HFFc6 (cell line): ENCODE measurements around the gene PACSIN1. TPM values are rescaled to one million over a fixed set of nuclear protein-coding genes. Genes with fewer than 3 reads are reported as not detected.

Experiments
- DNase-seq: peaks from one replicate; pipeline ENCODE4 v3.0.0-alpha.2; 2018
- H3K27ac Mint-ChIP-seq: 2 replicates; pipeline ENCODE4 v1.8.0; 2020; ENCODE audit warnings: mild to moderate bottlenecking, mixed read lengths
- H3K27me3 Mint-ChIP-seq: 2 replicates; pipeline ENCODE4 v1.8.0; 2021; ENCODE audit warnings: mild to moderate bottlenecking, moderate library complexity, mixed read lengths; ENCODE audit not compliant: insufficient read depth
- H3K36me3 Mint-ChIP-seq: 2 replicates; pipeline ENCODE4 v1.8.0; 2021; ENCODE audit warnings: low read depth, mixed read lengths
- H3K4me1 Mint-ChIP-seq: 2 replicates; pipeline ENCODE4 v1.8.0; 2020; ENCODE audit warnings: low read depth, mixed read lengths
- H3K4me3 Mint-ChIP-seq: 2 replicates; pipeline ENCODE4 v1.8.0; 2020; ENCODE audit warnings: mild to moderate bottlenecking, moderate library complexity, mixed read lengths
- H3K9me3 Mint-ChIP-seq: 2 replicates; pipeline ENCODE4 v1.8.0; 2020; ENCODE audit warnings: mild to moderate bottlenecking, mixed read lengths
- CTCF ChIP-seq: fragments of 200-600 bp; sonication (generic); IDR thresholded peaks from 2 replicates; pipeline ENCODE4 v1.5.0; 2021; ENCODE audit warnings: antibody characterized with exemption, mild to moderate bottlenecking
- total RNA-seq, 6 experiments: library from RNA; stranded (reverse); fragmentation: NEBNext Ultra II Directional; extraction: Animal tissue kit (Norgen Biotek cat#: 25700); gene quantifications; 2 replicates in 1 of 6; 3 replicates in 5 of 6; pipeline ENCODE4 v1.2.3, GENCODE V29; 2021

The PACSIN1 gene
- total RNA-seq, 6 experiments from 2014 or later = not detected

- Mint-ChIP-seq H3K9me3 (no peaks in the 10 kb centered on the region), H3K36me3 (no peaks in the 10 kb centered on the region), H3K4me3 (no peak overlapping the region), H3K27ac (no peak overlapping the region), H3K27me3 (peaks cover 26% of the 10 kb centered on the region), H3K4me1 (peaks cover 9% of the 10 kb centered on the region)
- TF ChIP-seq CTCF = no peak
- DNase-seq = no peak
Measured at GRCh38 chr6:34547701-34548644, 82.1 kb downstream of the PACSIN1 start.

GRCh38 chr6:34549026-34549803 is 83.3 kb downstream of the PACSIN1 start:
- Mint-ChIP-seq H3K4me1 (no peaks in the 10 kb centered on the region), H3K36me3 (no peaks in the 10 kb centered on the region), H3K27ac (no peak overlapping the region), H3K27me3 (peaks cover 28% of the 10 kb centered on the region), H3K9me3 (no peaks in the 10 kb centered on the region), H3K4me3 (no peak overlapping the region)
- no peak for DNase-seq
- no peak for TF ChIP-seq CTCF

GRCh38 chr6:34549804-34550202 is 83.9 kb downstream of the PACSIN1 start:
- no peak overlapping the region for H3K27ac Mint-ChIP-seq
- no peak overlapping the region for H3K4me3 Mint-ChIP-seq
- DNase-seq = no peak
- no peaks in the 10 kb centered on the region for H3K36me3 Mint-ChIP-seq
- H3K27me3 Mint-ChIP-seq = peaks cover 28% of the 10 kb centered on the region
- TF ChIP-seq CTCF = no peak
- H3K9me3 Mint-ChIP-seq = no peaks in the 10 kb centered on the region
- H3K4me1 Mint-ChIP-seq = no peaks in the 10 kb centered on the region

- Mint-ChIP-seq H3K9me3 (no peaks in the 10 kb centered on the region), H3K4me3 (no peak overlapping the region), H3K36me3 (no peaks in the 10 kb centered on the region), H3K27ac (no peak overlapping the region), H3K27me3 (peaks cover 28% of the 10 kb centered on the region), H3K4me1 (peaks cover 5% of the 10 kb centered on the region; the same call in 1 of the 2 replicates)
- no peak for DNase-seq
- no peak for TF ChIP-seq CTCF
Measured at GRCh38 chr6:34551720-34552119, 85.8 kb downstream of the PACSIN1 start.

- Mint-ChIP-seq H3K4me3 (no peak overlapping the region), H3K36me3 (no peaks in the 10 kb centered on the region), H3K27me3 (peaks cover 30% of the 10 kb centered on the region), H3K27ac (no peak overlapping the region), H3K4me1 (peaks cover 5% of the 10 kb centered on the region; the same call in 1 of the 2 replicates), H3K9me3 (no peaks in the 10 kb centered on the region)
- no peak for DNase-seq
- TF ChIP-seq CTCF = no peak
Measured at GRCh38 chr6:34552620-34553019, 86.7 kb downstream of the PACSIN1 start.
